Endothelial cell of umbilical vein (primary cell): ENCODE data around the gene EVC.

Experiments
- POLR2A ChIP-seq: IDR thresholded peaks from 2 replicates; pipeline ENCODE4 v1.6.1; 2012; ENCODE audit warnings: low read depth, mild to moderate bottlenecking, control low read depth, low read length
- TF ChIP-seq, protein P1 (sequence below), 2 donors: IDR thresholded peaks; 1 replicate in 1 of 2; 2 replicates in 1 of 2; pipeline ENCODE4 v1.5.1; 2011; ENCODE audit warnings: low read length in 2 of 2, mild to moderate bottlenecking in 2 of 2, moderate library complexity in 2 of 2, control low read depth in 1 of 2, inconsistent platforms in 1 of 2, low read depth in 1 of 2; ENCODE audit not compliant: insufficient read depth in 1 of 2; ENCODE audit errors: extremely low read depth in 1 of 2
- TF ChIP-seq, protein P2 (sequence below): IDR thresholded peaks from 2 replicates; pipeline ENCODE4 v1.6.1; 2011; ENCODE audit not compliant: insufficient read depth, insufficient read length

- TF ChIP-seq, protein P1, sequence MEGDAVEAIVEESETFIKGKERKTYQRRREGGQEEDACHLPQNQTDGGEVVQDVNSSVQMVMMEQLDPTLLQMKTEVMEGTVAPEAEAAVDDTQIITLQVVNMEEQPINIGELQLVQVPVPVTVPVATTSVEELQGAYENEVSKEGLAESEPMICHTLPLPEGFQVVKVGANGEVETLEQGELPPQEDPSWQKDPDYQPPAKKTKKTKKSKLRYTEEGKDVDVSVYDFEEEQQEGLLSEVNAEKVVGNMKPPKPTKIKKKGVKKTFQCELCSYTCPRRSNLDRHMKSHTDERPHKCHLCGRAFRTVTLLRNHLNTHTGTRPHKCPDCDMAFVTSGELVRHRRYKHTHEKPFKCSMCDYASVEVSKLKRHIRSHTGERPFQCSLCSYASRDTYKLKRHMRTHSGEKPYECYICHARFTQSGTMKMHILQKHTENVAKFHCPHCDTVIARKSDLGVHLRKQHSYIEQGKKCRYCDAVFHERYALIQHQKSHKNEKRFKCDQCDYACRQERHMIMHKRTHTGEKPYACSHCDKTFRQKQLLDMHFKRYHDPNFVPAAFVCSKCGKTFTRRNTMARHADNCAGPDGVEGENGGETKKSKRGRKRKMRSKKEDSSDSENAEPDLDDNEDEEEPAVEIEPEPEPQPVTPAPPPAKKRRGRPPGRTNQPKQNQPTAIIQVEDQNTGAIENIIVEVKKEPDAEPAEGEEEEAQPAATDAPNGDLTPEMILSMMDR (IDR thresholded peaks at IDR 0.05; ENCODE audit: extremely low read depth in 1 of 2, insufficient read depth in 1 of 2, low read depth in 1 of 2, low read length in 2 of 2) = no peak
- no peak for TF ChIP-seq POLR2A
- TF ChIP-seq, protein P2, sequence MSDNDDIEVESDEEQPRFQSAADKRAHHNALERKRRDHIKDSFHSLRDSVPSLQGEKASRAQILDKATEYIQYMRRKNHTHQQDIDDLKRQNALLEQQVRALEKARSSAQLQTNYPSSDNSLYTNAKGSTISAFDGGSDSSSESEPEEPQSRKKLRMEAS = no peak
Measured at GRCh38 chr4:5785806-5786680, 75.0 kb downstream of the EVC start.
